Activated naive CD4-positive, alpha-beta T cell treated with anti-CD3 and anti-CD28 coated beads, Interleukin-2, amount 50 U/mL, for 16 hours (primary cell): ENCODE measurements around the gene CCDC184.
"Not testable (repeated sequence)": the region's sequence is repeated elsewhere in the genome, so short reads cannot be mapped to it uniquely, and the experiment has no call there.

Source experiments
- DNase-seq: peaks from one replicate; pipeline ENCODE4 v3.0.0-alpha.2; 2020

The CCDC184 gene

GRCh38 chr12:48216785-48217184 lies 33.3 kb downstream of the CCDC184 start:
- DNase-seq = no peak

- no peak for DNase-seq
These were observed 36.2 kb downstream of the CCDC184 start for GRCh38 chr12:48219631-48220030.

DNA sequence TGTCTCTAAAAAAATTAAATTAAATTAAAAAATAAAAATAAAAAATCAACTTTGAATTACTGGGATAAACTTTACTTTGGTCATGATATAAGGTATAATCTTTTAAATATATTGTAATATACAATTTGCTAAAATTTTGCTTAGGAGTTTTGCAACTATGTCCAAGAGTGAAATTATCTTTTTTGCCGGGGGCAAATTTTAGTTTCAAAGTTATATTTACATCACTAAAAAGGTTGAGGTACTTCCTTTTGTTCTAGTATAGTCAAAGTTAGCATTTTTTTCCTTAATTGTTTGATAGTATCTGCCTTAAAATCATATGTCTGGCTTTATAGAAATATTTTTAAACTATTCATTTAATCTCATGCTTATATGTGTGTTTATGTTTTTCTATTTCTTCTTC lies 37.3 kb downstream of the CCDC184 start:
- DNase-seq = no peak

DNA sequence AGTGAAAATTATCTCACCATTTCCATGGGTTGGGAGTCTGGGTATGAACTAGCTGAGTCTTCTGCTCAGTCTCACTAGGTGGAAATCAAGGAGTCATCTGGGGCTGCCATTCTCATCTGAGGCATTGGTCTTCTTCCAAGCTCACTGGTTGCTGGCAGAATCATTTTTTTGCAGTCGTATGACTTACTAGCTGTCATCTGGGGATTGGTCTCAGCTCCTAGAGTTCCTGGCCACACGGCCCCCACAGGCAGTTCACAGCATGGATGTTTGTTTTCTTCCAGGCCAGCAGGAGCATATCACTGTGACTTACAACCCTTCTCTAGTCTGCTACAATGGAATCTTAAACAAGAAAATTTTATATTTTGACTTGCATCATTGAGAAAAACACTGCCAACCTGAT lies 38.2 kb downstream of the CCDC184 start:
- DNase-seq = no peak

GRCh38 chr12:48224533-48224932 lies 41.1 kb downstream of the CCDC184 start:
- DNase-seq = not testable (repeated sequence)

GRCh38 chr12:48231169-48231958 lies 47.9 kb downstream of the CCDC184 start:
- not testable (repeated sequence) for DNase-seq
